Germinal center (tissue), 1 donor: Measurements from ENCODE around the gene LNPK.
"Not testable (repeated sequence)": the region's sequence is repeated elsewhere in the genome, so short reads cannot be mapped to it uniquely, and the experiment has no call there.

Experiments
- DNase-seq: peaks from one replicate; pipeline ENCODE4 v3.0.0; 2012; ENCODE audit warnings: mixed read lengths, low spot score

LNPK gene

GRCh38 chr2:175973373-175973772 lies 28.7 kb downstream of the LNPK start:
- DNase-seq: no peak

GRCh38 chr2:175966839-175967238 lies 35.2 kb downstream of the LNPK start:
- no peak for DNase-seq

GRCh38 chr2:175965773-175966172 lies 36.3 kb downstream of the LNPK start:
- no peak for DNase-seq

GRCh38 chr2:175964195-175964594 lies 37.9 kb downstream of the LNPK start:
- no peak for DNase-seq

GRCh38 chr2:175963171-175963570 lies 38.9 kb downstream of the LNPK start:
- DNase-seq: not testable (repeated sequence)

- DNase-seq: no peak
These were observed 44.2 kb downstream of the LNPK start for GRCh38 chr2:175957845-175958244.

GRCh38 chr2:175955136-175955535 lies 46.9 kb downstream of the LNPK start:
- no peak for DNase-seq

- no peak for DNase-seq
These were observed 51.6 kb downstream of the LNPK start for GRCh38 chr2:175950512-175950911.

GRCh38 chr2:175948191-175948590 lies 53.9 kb downstream of the LNPK start:
- DNase-seq: no peak

- no peak for DNase-seq
These were observed 55.0 kb downstream of the LNPK start for GRCh38 chr2:175947073-175947472.

GRCh38 chr2:175941699-175942098 lies 60.4 kb downstream of the LNPK start:
- DNase-seq: no peak

GRCh38 chr2:175937216-175937615 lies 64.9 kb downstream of the LNPK start:
- no peak for DNase-seq

- DNase-seq: no peak
These were observed 66.5 kb downstream of the LNPK start for GRCh38 chr2:175935289-175936181.

- DNase-seq: no peak
These were observed 69.4 kb downstream of the LNPK start for GRCh38 chr2:175932675-175933074.

- no peak for DNase-seq
These were observed 70.3 kb downstream of the LNPK start for GRCh38 chr2:175931805-175932204.

GRCh38 chr2:175930504-175930903 lies 71.6 kb downstream of the LNPK start:
- no peak for DNase-seq

GRCh38 chr2:175929850-175930249 lies 72.2 kb downstream of the LNPK start:
- no peak for DNase-seq

- no peak for DNase-seq
These were observed 75.8 kb downstream of the LNPK start for GRCh38 chr2:175926272-175926671.

GRCh38 chr2:175922160-175922559 lies 79.9 kb downstream of the LNPK start:
- no peak for DNase-seq

- no peak for DNase-seq
These were observed 83.1 kb downstream of the LNPK start for GRCh38 chr2:175918935-175919334.

GRCh38 chr2:175914846-175915245 lies 87.2 kb downstream of the LNPK start:
- no peak for DNase-seq

- DNase-seq: not testable (repeated sequence)
These were observed 88.0 kb downstream of the LNPK start for GRCh38 chr2:175913849-175914743.

- DNase-seq: not testable (repeated sequence)
These were observed 88.8 kb downstream of the LNPK start for GRCh38 chr2:175913267-175913666.
